ENCODE measurements around the gene B4GALT1. TPM values are rescaled to one million over a fixed set of nuclear protein-coding genes. Genes with fewer than 3 reads are reported as not detected.

Gene B4GALT1
- total RNA-seq, 1 donor from 2014 or later, result 72.0 TPM

- Histone ChIP-seq H3K4me1 (peaks cover 8% of the 10 kb centered on the region), H3K36me3 (no peaks in the 10 kb centered on the region), H3K27ac (no peak overlapping the region), H3K27me3 (ENCODE audit: low read depth) (no peaks in the 10 kb centered on the region), H3K4me3 (no peak overlapping the region), H3K9me3 (no peaks in the 10 kb centered on the region)
- DNase-seq, result no peak
- ATAC-seq, result peak; percentile 76 to 87
- TF ChIP-seq, protein P1, sequence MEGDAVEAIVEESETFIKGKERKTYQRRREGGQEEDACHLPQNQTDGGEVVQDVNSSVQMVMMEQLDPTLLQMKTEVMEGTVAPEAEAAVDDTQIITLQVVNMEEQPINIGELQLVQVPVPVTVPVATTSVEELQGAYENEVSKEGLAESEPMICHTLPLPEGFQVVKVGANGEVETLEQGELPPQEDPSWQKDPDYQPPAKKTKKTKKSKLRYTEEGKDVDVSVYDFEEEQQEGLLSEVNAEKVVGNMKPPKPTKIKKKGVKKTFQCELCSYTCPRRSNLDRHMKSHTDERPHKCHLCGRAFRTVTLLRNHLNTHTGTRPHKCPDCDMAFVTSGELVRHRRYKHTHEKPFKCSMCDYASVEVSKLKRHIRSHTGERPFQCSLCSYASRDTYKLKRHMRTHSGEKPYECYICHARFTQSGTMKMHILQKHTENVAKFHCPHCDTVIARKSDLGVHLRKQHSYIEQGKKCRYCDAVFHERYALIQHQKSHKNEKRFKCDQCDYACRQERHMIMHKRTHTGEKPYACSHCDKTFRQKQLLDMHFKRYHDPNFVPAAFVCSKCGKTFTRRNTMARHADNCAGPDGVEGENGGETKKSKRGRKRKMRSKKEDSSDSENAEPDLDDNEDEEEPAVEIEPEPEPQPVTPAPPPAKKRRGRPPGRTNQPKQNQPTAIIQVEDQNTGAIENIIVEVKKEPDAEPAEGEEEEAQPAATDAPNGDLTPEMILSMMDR (IDR thresholded peaks at IDR 0.05), result no peak
- intact Hi-C loops (cut with DNase I), result no loop called here
These were observed 35.5 kb upstream of the B4GALT1 start for GRCh38 chr9:33202552-33203201.

- intact Hi-C loops (cut with DNase I), result no loop called here
- ATAC-seq (no peak), DNase-seq (no peak)
- TF ChIP-seq, protein P1 (IDR thresholded peaks at IDR 0.05), result no peak
- Histone ChIP-seq H3K4me1 (peaks cover 8% of the 10 kb centered on the region), H3K9me3 (no peaks in the 10 kb centered on the region), H3K36me3 (no peaks in the 10 kb centered on the region), H3K4me3 (no peak overlapping the region), H3K27ac (no peak overlapping the region), H3K27me3 (ENCODE audit: low read depth) (no peaks in the 10 kb centered on the region)
These were observed 34.9 kb upstream of the B4GALT1 start for GRCh38 chr9:33202018-33202417.

- ATAC-seq (peak; percentile 55 to 62), DNase-seq (no peak)
- Histone ChIP-seq H3K9me3 (no peaks in the 10 kb centered on the region), H3K36me3 (no peaks in the 10 kb centered on the region), H3K4me3 (no peak overlapping the region), H3K4me1 (peaks cover 8% of the 10 kb centered on the region), H3K27me3 (ENCODE audit: low read depth) (no peaks in the 10 kb centered on the region), H3K27ac (no peak overlapping the region)
- intact Hi-C loops (cut with DNase I), result no loop called here
- TF ChIP-seq, protein P1 (IDR thresholded peaks at IDR 0.05), result no peak
These were observed 31.0 kb upstream of the B4GALT1 start for GRCh38 chr9:33198165-33198564.

- Histone ChIP-seq H3K4me1 (peaks cover 5% of the 10 kb centered on the region), H3K9me3 (no peaks in the 10 kb centered on the region), H3K27me3 (ENCODE audit: low read depth) (no peaks in the 10 kb centered on the region), H3K36me3 (no peaks in the 10 kb centered on the region), H3K27ac (peak overlapping the region; percentile 6), H3K4me3 (no peak overlapping the region)
- intact Hi-C loops (cut with DNase I), result no loop called here
- TF ChIP-seq, protein P1 (IDR thresholded peaks at IDR 0.05), result no peak
- ATAC-seq, result peak; percentile 47 to 48
- no peak for DNase-seq
These were observed 30.4 kb upstream of the B4GALT1 start for GRCh38 chr9:33197279-33198152.

GRCh38 chr9:33196736-33197135, 29.6 kb upstream of the B4GALT1 start:
- intact Hi-C loops (cut with DNase I), result no loop called here

More at GRCh38 chr9:33196736-33197135, 29.6 kb upstream of the B4GALT1 start:
- TF ChIP-seq, protein P1 (IDR thresholded peaks at IDR 0.05), result no peak
- no peaks in the 10 kb centered on the region for H3K36me3 ChIP-seq
- H3K4me3 ChIP-seq, result no peak overlapping the region
- no peaks in the 10 kb centered on the region for H3K27me3 ChIP-seq (ENCODE audit: low read depth)
- H3K27ac ChIP-seq, result no peak overlapping the region
- H3K9me3 ChIP-seq, result no peaks in the 10 kb centered on the region
- DNase-seq (no peak), ATAC-seq (no peak)
- no peaks in the 10 kb centered on the region for H3K4me1 ChIP-seq
